GM19043 (cell line): ENCODE results near the gene HOMER3.
A peak's percentile ranks its signal among the peaks of the same experiment; 100 is the strongest.
"Not testable (repeated sequence)": the region's sequence is repeated elsewhere in the genome, so short reads cannot be mapped to it uniquely, and the experiment has no call there.

Experiments used
- ATAC-seq: cut with Tn5 transposase; IDR thresholded peaks from one replicate; pipeline ENCODE4 v1.9.1; 2021; ENCODE audit warnings: low read depth; ENCODE audit not compliant: unreplicated experiment

The HOMER3 gene

GRCh38 chr19:18928018-18928805, 12.8 kb downstream of the HOMER3 start:
- no peak for ATAC-seq

GRCh38 chr19:18924684-18925213, 16.3 kb downstream of the HOMER3 start:
- no peak for ATAC-seq

- no peak for ATAC-seq
Measured at GRCh38 chr19:18922228-18922985, 18.6 kb downstream of the HOMER3 start.

GRCh38 chr19:18921593-18921992, 19.4 kb downstream of the HOMER3 start:
- ATAC-seq: no peak

GRCh38 chr19:18920400-18920799, 20.6 kb downstream of the HOMER3 start:
- no peak for ATAC-seq

GRCh38 chr19:18919900-18920214, 21.2 kb downstream of the HOMER3 start:
- no peak for ATAC-seq

- peak; percentile 78 for ATAC-seq
Measured at GRCh38 chr19:18919086-18919899, 21.7 kb downstream of the HOMER3 start, which contains the start of the genes COPE and DDX49. Gene COPE (minus strand): TSS chr19:18919387. CDS start chr19:18919348, 39 bp downstream. Gene DDX49 (plus strand): TSS chr19:18919715. CDS start chr19:18919742, 27 bp downstream.

GRCh38 chr19:18917593-18917992, 23.4 kb downstream of the HOMER3 start:
- ATAC-seq: not testable (repeated sequence)

- no peak for ATAC-seq
Measured at GRCh38 chr19:18915639-18916038, 25.4 kb downstream of the HOMER3 start.

GRCh38 chr19:18913466-18913865, 27.6 kb downstream of the HOMER3 start:
- ATAC-seq: no peak

GRCh38 chr19:18912933-18913332, 28.1 kb downstream of the HOMER3 start:
- no peak for ATAC-seq

- no peak for ATAC-seq
Measured at GRCh38 chr19:18910801-18911436, 30.1 kb downstream of the HOMER3 start.

- ATAC-seq: no peak
Measured at GRCh38 chr19:18910010-18910409, 31.0 kb downstream of the HOMER3 start.

- ATAC-seq: no peak
Measured at GRCh38 chr19:18908917-18909619, 31.9 kb downstream of the HOMER3 start.

- ATAC-seq: no peak
Measured at GRCh38 chr19:18906605-18907519, 34.2 kb downstream of the HOMER3 start.

GRCh38 chr19:18905513-18906236, 35.3 kb downstream of the HOMER3 start:
- no peak for ATAC-seq

GRCh38 chr19:18905058-18905456, 36.0 kb downstream of the HOMER3 start:
- no peak for ATAC-seq
